ENCODE results near the gene TET1. TPM values are rescaled to one million over a fixed set of nuclear protein-coding genes. Genes with fewer than 3 reads are reported as not detected.
"Not testable (repeated sequence)": the region's sequence is repeated elsewhere in the genome, so short reads cannot be mapped to it uniquely, and the experiment has no call there.

The TET1 gene
- total RNA-seq, 1 experiment from 2014 or later: 5.4 TPM

DNA sequence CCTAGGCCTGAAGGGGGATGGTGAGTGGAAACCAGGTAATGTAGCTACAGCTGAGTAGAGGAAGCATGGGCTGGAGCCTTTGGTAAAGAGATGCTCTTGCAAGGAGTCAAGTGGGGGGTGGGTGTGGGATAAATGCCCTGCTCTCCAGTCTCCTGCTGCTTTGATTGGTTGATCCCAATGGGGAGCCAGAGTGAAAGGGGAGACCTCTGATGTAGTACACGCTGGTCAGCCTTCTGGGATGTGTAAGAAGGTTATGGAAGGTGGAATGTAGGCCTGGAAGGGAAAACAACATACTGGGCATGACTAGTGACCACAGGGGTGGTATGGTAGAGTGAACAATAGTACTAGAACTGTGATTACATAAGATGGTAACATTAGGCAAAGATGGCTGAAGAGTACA is 44.3 kb downstream of the TET1 start:
- no peak overlapping the region for H3K4me3 ChIP-seq (ENCODE audit: low read length)
- H3K4me2 ChIP-seq (ENCODE audit: low read depth, low read length, poor library complexity, severe bottlenecking): no peak overlapping the region
- DNase-seq: no peak

DNA sequence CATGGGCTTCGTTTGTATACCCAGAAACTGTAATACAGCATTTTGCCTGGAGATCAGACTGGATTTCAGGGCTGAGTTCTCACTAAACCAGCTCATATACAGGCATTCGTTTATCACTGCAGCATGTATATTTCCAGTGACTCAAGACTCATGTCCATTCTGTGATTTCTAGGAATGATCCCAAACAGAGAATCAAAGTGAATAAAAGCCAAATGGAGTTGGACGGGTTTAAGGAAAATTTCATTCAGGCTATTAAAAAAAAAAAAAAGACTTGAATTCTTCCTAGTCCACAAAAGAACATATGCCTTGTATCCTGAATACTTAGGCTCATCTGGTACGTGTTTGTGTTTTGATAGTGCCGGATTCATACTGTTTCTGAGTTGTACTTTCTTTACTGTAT is 46.8 kb downstream of the TET1 start:
- no peak for DNase-seq
- no peaks in the 10 kb centered on the region for H3K27me3 ChIP-seq (ENCODE audit: low read length)
- H3K9ac ChIP-seq (ENCODE audit: low read length): no peak overlapping the region
- H3K4me1 ChIP-seq (ENCODE audit: low read length): peaks cover 6% of the 10 kb centered on the region
- H3K36me3 ChIP-seq (ENCODE audit: insufficient read depth, low read length): no peaks in the 10 kb centered on the region
- H3K27ac ChIP-seq (ENCODE audit: low read length): no peak overlapping the region
- no peaks in the 10 kb centered on the region for H4K20me1 ChIP-seq (ENCODE audit: insufficient read depth, low read depth, low read length)
- H3K4me2 ChIP-seq (ENCODE audit: low read depth, low read length, poor library complexity, severe bottlenecking): no peak overlapping the region
- H3K9me2 ChIP-seq (replicated peaks; ENCODE audit: insufficient read depth, low read length): no peaks in the 10 kb centered on the region; the same call in 1 of the 2 replicates
- H3K79me2 ChIP-seq (ENCODE audit: low read length): no peaks in the 10 kb centered on the region; the same call in 1 of the 2 replicates
- no peaks in the 10 kb centered on the region for H3K9me3 ChIP-seq (ENCODE audit: low read length)
- no peak overlapping the region for H3K4me3 ChIP-seq (ENCODE audit: low read length)
- H2AFZ ChIP-seq (ENCODE audit: low read length): no peak overlapping the region

More for the DNA sequence above, 44.3 kb downstream of the TET1 start:
- Histone ChIP-seq H3K9ac (ENCODE audit: low read length) (no peak overlapping the region), H3K27me3 (ENCODE audit: low read length) (no peaks in the 10 kb centered on the region), H4K20me1 (ENCODE audit: insufficient read depth, low read depth, low read length) (no peaks in the 10 kb centered on the region), H2AFZ (ENCODE audit: low read length) (no peak overlapping the region), H3K4me1 (ENCODE audit: low read length) (peaks cover 28% of the 10 kb centered on the region), H3K79me2 (ENCODE audit: low read length) (no peaks in the 10 kb centered on the region; the same call in 1 of the 2 replicates), H3K9me2 (replicated peaks; ENCODE audit: insufficient read depth, low read length) (no peaks in the 10 kb centered on the region; the same call in 1 of the 2 replicates), H3K9me3 (ENCODE audit: low read length) (no peaks in the 10 kb centered on the region), H3K27ac (ENCODE audit: low read length) (no peak overlapping the region), H3K36me3 (ENCODE audit: insufficient read depth, low read length) (no peaks in the 10 kb centered on the region)

DNA sequence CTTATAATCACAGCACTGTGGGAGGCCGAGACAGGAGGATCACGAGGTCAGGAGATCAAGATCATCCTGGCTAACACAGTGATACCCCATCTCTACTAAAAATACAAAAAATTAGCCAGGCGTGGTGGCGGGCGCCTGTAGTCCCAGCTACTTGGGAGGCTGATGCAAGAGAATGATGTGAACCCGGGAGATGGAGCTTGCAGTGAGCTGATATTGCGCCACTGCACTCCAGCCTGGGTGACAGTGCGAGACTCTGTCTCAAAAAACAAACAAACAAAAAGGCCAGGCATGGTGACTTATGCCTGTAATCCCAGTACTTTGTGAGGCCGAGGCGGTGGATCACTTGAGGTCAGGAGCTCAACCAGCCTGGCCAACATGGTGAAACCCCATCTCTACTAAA is 49.9 kb downstream of the TET1 start:
- H3K36me3 ChIP-seq (ENCODE audit: insufficient read depth, low read length); H3K4me1 ChIP-seq (ENCODE audit: low read length); H3K4me2 ChIP-seq (ENCODE audit: low read depth, low read length, poor library complexity, severe bottlenecking); H4K20me1 ChIP-seq (ENCODE audit: insufficient read depth, low read depth, low read length); H3K27me3 ChIP-seq (ENCODE audit: low read length); H3K4me3 ChIP-seq (ENCODE audit: low read length); H3K9ac ChIP-seq (ENCODE audit: low read length); H3K27ac ChIP-seq (ENCODE audit: low read length); H3K79me2 ChIP-seq (ENCODE audit: low read length); H3K9me2 ChIP-seq (replicated peaks; ENCODE audit: insufficient read depth, low read length); DNase-seq; H2AFZ ChIP-seq (ENCODE audit: low read length); H3K9me3 ChIP-seq (ENCODE audit: low read length): not testable (repeated sequence)

DNA sequence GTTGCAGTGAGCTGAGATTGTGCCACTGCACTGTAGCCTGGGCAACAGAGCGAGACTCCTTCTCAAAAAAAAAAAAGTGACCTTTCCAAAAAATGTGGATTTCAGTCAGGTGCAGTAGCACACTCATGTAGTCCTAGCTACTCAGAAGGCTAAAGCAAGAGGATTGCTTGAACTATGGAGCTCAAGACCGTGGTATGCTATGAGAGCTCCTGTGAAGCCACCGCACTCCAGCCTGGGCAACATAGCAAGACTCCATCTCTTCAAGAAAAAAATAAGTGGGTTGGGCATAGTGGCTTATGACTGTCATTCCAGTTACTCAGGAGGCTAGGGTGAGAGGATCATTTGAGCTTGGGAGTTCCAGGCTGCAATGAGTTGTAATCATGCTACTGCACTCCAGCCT is 51.1 kb downstream of the TET1 start:
- Histone ChIP-seq H3K9ac (ENCODE audit: low read length) (no peak overlapping the region), H3K4me3 (ENCODE audit: low read length) (no peak overlapping the region), H3K9me2 (replicated peaks; ENCODE audit: insufficient read depth, low read length) (no peaks in the 10 kb centered on the region), H3K4me1 (ENCODE audit: low read length) (no peaks in the 10 kb centered on the region), H2AFZ (ENCODE audit: low read length) (no peak overlapping the region), H3K4me2 (ENCODE audit: low read depth, low read length, poor library complexity, severe bottlenecking) (no peak overlapping the region), H3K36me3 (ENCODE audit: insufficient read depth, low read length) (no peaks in the 10 kb centered on the region), H3K9me3 (ENCODE audit: low read length) (no peaks in the 10 kb centered on the region), H3K79me2 (ENCODE audit: low read length) (no peaks in the 10 kb centered on the region), H4K20me1 (ENCODE audit: insufficient read depth, low read depth, low read length) (no peaks in the 10 kb centered on the region), H3K27ac (ENCODE audit: low read length) (no peak overlapping the region), H3K27me3 (ENCODE audit: low read length) (no peaks in the 10 kb centered on the region)
- no peak for DNase-seq

DNA sequence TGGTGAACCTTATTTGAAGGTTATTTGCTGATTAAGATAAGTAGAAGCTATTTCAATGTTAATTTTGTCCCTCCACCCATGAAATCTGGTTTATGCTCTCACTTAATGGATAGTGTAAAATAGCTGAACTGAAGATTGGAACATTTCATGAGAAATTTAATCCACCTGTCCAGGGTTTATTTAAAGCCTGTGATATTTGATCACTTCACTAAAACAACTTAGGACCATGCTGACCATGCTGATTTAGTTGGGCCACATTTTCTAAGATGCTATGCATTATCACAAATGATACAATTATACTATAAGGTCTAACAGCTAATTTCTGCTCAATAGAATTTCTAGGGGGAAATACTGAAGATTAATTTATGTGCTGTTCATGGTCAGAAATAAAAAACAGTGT is 53.8 kb downstream of the TET1 start:
- not testable (repeated sequence) for H3K9me2 ChIP-seq (replicated peaks; ENCODE audit: insufficient read depth, low read length); H3K4me2 ChIP-seq (ENCODE audit: low read depth, low read length, poor library complexity, severe bottlenecking); H3K9me3 ChIP-seq (ENCODE audit: low read length); H4K20me1 ChIP-seq (ENCODE audit: insufficient read depth, low read depth, low read length); H3K79me2 ChIP-seq (ENCODE audit: low read length); H3K4me3 ChIP-seq (ENCODE audit: low read length); H3K27ac ChIP-seq (ENCODE audit: low read length); DNase-seq; H3K36me3 ChIP-seq (ENCODE audit: insufficient read depth, low read length); H2AFZ ChIP-seq (ENCODE audit: low read length); H3K27me3 ChIP-seq (ENCODE audit: low read length); H3K4me1 ChIP-seq (ENCODE audit: low read length); H3K9ac ChIP-seq (ENCODE audit: low read length)

DNA sequence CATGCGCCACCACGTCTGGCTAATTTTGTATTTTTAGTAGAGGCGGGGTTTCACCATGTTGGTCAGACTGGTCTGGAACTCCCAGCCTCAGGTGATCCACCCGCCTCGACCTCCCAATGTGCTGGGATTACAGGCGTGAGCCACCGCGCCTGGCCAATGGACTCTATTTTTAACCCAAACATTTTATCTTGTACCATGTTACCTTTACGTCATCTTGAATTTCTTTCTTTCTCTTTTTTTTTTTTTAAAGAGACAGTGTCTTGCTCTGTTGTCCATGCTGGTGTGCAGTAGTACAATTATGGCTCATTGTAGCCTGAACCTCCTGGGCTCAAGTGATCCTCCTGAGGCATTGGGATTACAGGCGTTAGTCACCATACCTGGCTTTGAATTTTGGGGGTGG is 57.6 kb downstream of the TET1 start:
- H3K4me3 ChIP-seq (ENCODE audit: low read length); DNase-seq; H3K9ac ChIP-seq (ENCODE audit: low read length); H3K4me2 ChIP-seq (ENCODE audit: low read depth, low read length, poor library complexity, severe bottlenecking); H3K79me2 ChIP-seq (ENCODE audit: low read length); H3K27ac ChIP-seq (ENCODE audit: low read length); H2AFZ ChIP-seq (ENCODE audit: low read length); H3K36me3 ChIP-seq (ENCODE audit: insufficient read depth, low read length); H3K9me2 ChIP-seq (replicated peaks; ENCODE audit: insufficient read depth, low read length); H3K9me3 ChIP-seq (ENCODE audit: low read length); H4K20me1 ChIP-seq (ENCODE audit: insufficient read depth, low read depth, low read length); H3K4me1 ChIP-seq (ENCODE audit: low read length); H3K27me3 ChIP-seq (ENCODE audit: low read length): not testable (repeated sequence)

DNA sequence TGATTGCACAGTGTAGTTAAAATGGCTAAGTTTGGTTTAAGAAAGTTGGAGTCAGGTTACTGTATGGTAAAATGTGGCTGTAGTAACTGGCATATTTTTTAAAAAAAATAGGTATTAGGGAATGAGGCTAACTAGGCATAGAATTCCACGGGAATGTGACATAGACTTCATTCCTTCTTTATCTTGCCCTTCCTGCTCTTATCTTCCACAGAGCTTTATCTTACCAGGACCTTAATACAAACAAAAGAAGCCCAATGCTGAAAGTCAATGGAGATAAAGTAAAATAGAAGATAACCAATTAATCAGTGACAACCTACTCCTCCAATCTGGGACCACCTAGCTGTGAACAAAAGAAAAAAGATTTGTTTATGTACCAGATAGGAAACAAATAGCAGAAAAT is 58.1 kb downstream of the TET1 start:
- DNase-seq: no peak
- Histone ChIP-seq H3K9me2 (replicated peaks; ENCODE audit: insufficient read depth, low read length) (no peaks in the 10 kb centered on the region), H3K9me3 (ENCODE audit: low read length) (no peaks in the 10 kb centered on the region), H3K9ac (ENCODE audit: low read length) (no peak overlapping the region), H3K36me3 (ENCODE audit: insufficient read depth, low read length) (no peaks in the 10 kb centered on the region), H3K27ac (ENCODE audit: low read length) (no peak overlapping the region), H3K27me3 (ENCODE audit: low read length) (no peaks in the 10 kb centered on the region), H3K4me1 (ENCODE audit: low read length) (peaks cover 7% of the 10 kb centered on the region), H3K4me2 (ENCODE audit: low read depth, low read length, poor library complexity, severe bottlenecking) (no peak overlapping the region), H3K79me2 (ENCODE audit: low read length) (no peaks in the 10 kb centered on the region), H3K4me3 (ENCODE audit: low read length) (no peak overlapping the region), H4K20me1 (ENCODE audit: insufficient read depth, low read depth, low read length) (0 out of 2 replicates have a peak, but pooled peaks cover 4% of the 10 kb centered on the region), H2AFZ (ENCODE audit: low read length) (no peak overlapping the region)

DNA sequence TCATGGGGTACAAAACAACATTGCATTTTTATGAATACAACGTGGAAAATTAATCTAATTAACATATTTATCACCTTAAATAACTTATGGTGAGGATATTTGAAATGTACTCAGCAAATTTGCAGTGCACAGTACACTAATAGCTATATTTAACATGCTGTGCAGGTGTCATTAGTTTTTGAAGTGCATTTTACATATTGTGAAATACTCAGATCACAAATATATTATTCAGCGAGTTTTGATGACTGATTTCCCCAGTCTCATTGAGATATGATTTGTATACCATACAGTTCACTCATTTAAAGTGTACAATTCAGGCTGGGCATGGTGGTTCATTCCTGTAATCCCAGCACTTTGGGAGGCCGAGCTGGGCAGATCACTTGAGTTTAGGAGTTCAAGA is 59.5 kb downstream of the TET1 start:
- Histone ChIP-seq H3K27ac (ENCODE audit: low read length) (no peak overlapping the region), H3K4me2 (ENCODE audit: low read depth, low read length, poor library complexity, severe bottlenecking) (no peak overlapping the region), H3K27me3 (ENCODE audit: low read length) (no peaks in the 10 kb centered on the region), H3K4me1 (ENCODE audit: low read length) (peaks cover 7% of the 10 kb centered on the region), H3K9me3 (ENCODE audit: low read length) (no peaks in the 10 kb centered on the region), H2AFZ (ENCODE audit: low read length) (no peak overlapping the region), H3K4me3 (ENCODE audit: low read length) (no peak overlapping the region), H3K9ac (ENCODE audit: low read length) (no peak overlapping the region), H3K79me2 (ENCODE audit: low read length) (no peaks in the 10 kb centered on the region), H3K9me2 (replicated peaks; ENCODE audit: insufficient read depth, low read length) (no peaks in the 10 kb centered on the region), H3K36me3 (ENCODE audit: insufficient read depth, low read length) (no peaks in the 10 kb centered on the region), H4K20me1 (ENCODE audit: insufficient read depth, low read depth, low read length) (0 out of 2 replicates have a peak, but pooled peaks cover 4% of the 10 kb centered on the region)
- DNase-seq: no peak

Data from Karpas-422 (cell line).